PFSK-1 (cell line): ENCODE measurements around the gene MAPKAPK3.

Experiments used
- POLR2AphosphoS5 ChIP-seq: IDR thresholded peaks from 2 replicates; pipeline ENCODE4 v1.6.1; 2012; ENCODE audit warnings: low read depth, mild to moderate bottlenecking, control low read depth, low read length, moderate library complexity
- SIN3A ChIP-seq: IDR thresholded peaks from 2 replicates; pipeline ENCODE4 v1.6.1; 2012; ENCODE audit warnings: mild to moderate bottlenecking, low read length, moderate library complexity, borderline replicate concordance; ENCODE audit not compliant: insufficient read depth
- TAF1 ChIP-seq: IDR thresholded peaks from 2 replicates; pipeline ENCODE4 v1.6.1; 2012; ENCODE audit warnings: low read length, control low read depth, borderline replicate concordance; ENCODE audit not compliant: insufficient read depth

GRCh38 chr3:50620820-50621219 is 3.9 kb downstream of the MAPKAPK3 start:
- TF ChIP-seq POLR2AphosphoS5 (no peak), SIN3A (no peak), TAF1 (no peak)
